DOHH2 (cell line): ENCODE data around the gene TMEM18.

ENCODE experiments used
- EZH2phosphoT487 ChIP-seq: fragments of 200-600 bp; sonication (generic); IDR thresholded peaks from 2 replicates; pipeline ENCODE4 v1.6.1; 2017; ENCODE audit warnings: borderline replicate concordance, mild to moderate bottlenecking, antibody characterized with exemption, low read length, moderate library complexity, mixed read lengths
- TF ChIP-seq, protein P1 (sequence below): fragments of 200-600 bp; sonication (generic); IDR thresholded peaks from one replicate; pipeline ENCODE4 v1.5.1; 2014; ENCODE audit warnings: antibody characterized with exemption, mild to moderate bottlenecking, low read depth, low read length; ENCODE audit not compliant: poor library complexity, severe bottlenecking

DNA sequence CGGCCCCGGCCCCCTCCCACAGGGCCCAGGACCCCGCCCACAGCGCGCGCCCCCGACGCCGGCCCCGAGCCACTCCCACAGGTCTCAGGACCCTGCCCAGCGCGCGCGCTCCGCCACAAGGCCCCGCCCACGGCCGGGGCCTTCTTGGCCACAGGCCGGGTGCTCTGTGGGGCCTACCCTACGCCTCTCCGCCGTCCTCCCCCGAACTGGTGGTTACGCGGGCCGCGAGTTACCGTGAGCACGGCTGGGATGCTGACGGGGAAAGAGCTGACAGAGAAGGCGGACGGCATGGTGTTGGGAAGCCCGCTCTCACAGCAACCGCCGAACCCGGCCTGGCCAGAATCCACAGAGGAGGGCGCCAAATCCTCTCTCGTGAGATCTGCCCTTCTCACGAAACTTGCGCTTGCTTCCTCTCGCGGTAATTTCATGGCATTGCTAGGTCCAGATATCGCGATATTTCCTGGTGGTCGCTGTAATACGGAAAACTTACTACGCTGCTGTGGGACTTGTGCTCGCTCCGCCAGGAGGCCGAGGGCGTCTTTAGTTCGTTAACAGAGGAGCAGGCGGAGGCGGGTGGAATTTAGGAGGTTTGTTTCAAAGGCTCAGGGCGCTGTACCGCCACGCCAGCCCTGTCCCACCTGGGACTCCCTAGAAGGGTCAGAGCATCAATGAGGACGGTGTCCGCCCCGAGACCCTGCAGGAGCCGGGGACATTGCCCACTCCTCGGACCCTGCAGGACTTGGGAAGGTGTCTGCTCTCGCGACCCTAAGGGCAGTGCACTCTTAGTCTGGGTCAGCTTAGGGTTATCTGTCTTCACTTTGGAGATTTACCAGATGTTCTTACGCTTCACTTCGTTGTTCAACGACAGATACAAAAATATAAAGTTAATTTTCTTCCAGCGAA is at the start of gene TMEM18:
- TF ChIP-seq, protein P1, sequence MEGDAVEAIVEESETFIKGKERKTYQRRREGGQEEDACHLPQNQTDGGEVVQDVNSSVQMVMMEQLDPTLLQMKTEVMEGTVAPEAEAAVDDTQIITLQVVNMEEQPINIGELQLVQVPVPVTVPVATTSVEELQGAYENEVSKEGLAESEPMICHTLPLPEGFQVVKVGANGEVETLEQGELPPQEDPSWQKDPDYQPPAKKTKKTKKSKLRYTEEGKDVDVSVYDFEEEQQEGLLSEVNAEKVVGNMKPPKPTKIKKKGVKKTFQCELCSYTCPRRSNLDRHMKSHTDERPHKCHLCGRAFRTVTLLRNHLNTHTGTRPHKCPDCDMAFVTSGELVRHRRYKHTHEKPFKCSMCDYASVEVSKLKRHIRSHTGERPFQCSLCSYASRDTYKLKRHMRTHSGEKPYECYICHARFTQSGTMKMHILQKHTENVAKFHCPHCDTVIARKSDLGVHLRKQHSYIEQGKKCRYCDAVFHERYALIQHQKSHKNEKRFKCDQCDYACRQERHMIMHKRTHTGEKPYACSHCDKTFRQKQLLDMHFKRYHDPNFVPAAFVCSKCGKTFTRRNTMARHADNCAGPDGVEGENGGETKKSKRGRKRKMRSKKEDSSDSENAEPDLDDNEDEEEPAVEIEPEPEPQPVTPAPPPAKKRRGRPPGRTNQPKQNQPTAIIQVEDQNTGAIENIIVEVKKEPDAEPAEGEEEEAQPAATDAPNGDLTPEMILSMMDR = peak; percentile 38
- no peak for TF ChIP-seq EZH2phosphoT487
